Activated naive CD8-positive, alpha-beta T cell treated with anti-CD3 and anti-CD28 coated beads, Interleukin-2, amount 50 U/mL, for 24 hours (primary cell): ENCODE results near the gene KSR1.
A peak's percentile ranks its signal among the peaks of the same experiment; 100 is the strongest.
"Not testable (repeated sequence)": the region's sequence is repeated elsewhere in the genome, so short reads cannot be mapped to it uniquely, and the experiment has no call there.

Experiments used
- ATAC-seq: fragments of 150-1000 bp; cut with Tn5 transposase; one replicate; pipeline ENCODE4 v1.10.0; 2021
- DNase-seq: peaks from one replicate; pipeline ENCODE4 v3.0.0; 2021
- H3K27ac Mint-ChIP-seq: one replicate; pipeline ENCODE4 v1.8.0; 2021; ENCODE audit warnings: mild to moderate bottlenecking, mixed read lengths
- H3K27me3 Mint-ChIP-seq: one replicate; pipeline ENCODE4 v1.8.0; 2021; ENCODE audit warnings: mixed read lengths
- H3K36me3 Mint-ChIP-seq: one replicate; pipeline ENCODE4 v1.8.0; 2021; ENCODE audit warnings: low read depth, mixed read lengths
- H3K4me1 Mint-ChIP-seq: one replicate; pipeline ENCODE4 v1.8.0; 2021; ENCODE audit warnings: mixed read lengths
- H3K4me3 Mint-ChIP-seq: one replicate; pipeline ENCODE4 v1.8.0; 2021; ENCODE audit warnings: mild to moderate bottlenecking, moderate library complexity, mixed read lengths
- H3K9me3 Mint-ChIP-seq: one replicate; pipeline ENCODE4 v1.8.0; 2021; ENCODE audit warnings: mixed read lengths

Gene KSR1

DNA sequence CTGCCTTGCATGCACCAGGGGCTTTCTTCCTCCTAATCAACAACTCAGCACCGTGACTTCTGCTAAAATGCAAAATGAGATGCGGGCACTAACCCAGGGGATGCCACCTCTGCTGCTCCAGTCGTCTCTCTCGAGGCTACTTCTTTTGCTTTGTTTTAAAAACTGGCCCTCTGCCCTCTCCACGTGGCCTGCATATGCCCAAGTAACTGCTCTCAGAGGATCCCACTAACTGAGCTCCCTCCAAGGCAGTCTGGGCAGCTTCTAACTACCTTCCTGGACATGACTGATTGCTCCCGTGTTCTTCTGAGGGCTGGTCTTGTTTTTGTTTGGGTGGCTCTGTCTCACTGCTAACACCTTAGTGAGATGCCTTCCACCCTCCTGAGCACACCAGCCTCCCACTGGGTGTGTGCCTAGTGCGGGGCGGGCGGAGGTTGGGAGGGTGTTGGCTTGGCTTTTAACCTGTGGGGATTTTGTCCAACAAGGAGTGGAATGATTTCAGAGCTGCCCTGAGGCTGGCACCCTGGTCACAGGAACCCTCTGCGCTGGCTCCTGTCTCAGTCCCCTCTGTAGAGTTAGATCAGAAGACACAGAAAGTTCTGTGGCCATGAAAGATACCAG is 165.8 kb downstream of the KSR1 start:
- Mint-ChIP-seq H3K36me3 (peaks cover 39% of the 10 kb centered on the region), H3K9me3 (no peaks in the 10 kb centered on the region), H3K27ac (no peak overlapping the region), H3K27me3 (no peaks in the 10 kb centered on the region), H3K4me1 (peaks cover 13% of the 10 kb centered on the region), H3K4me3 (no peak overlapping the region)
- ATAC-seq: no peak
- no peak for DNase-seq

DNA sequence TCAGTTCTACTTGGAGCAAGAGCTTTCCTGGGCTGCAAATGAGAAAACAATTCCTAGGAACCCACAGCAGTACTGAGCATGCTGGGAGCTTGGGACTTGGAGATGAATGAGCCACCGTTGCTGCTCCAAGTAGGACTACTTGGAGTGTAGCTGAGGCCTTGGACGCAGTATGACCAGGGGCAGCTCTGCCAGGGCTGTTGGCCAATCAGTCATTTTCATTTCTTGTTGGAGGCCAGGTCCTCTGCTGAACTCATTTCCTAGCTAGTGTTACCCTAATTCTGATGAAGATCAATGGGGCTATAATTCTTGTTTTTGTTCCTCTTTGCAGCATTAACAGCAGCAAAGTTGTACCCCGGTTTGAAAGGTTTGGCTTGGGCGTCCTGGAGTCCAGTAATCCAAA is 166.7 kb downstream of the KSR1 start:
- Mint-ChIP-seq H3K9me3 (no peaks in the 10 kb centered on the region), H3K4me1 (peaks cover 14% of the 10 kb centered on the region), H3K27ac (no peak overlapping the region), H3K4me3 (no peak overlapping the region), H3K36me3 (peaks cover 34% of the 10 kb centered on the region), H3K27me3 (no peaks in the 10 kb centered on the region)
- DNase-seq (no peak), ATAC-seq (no peak)

DNA sequence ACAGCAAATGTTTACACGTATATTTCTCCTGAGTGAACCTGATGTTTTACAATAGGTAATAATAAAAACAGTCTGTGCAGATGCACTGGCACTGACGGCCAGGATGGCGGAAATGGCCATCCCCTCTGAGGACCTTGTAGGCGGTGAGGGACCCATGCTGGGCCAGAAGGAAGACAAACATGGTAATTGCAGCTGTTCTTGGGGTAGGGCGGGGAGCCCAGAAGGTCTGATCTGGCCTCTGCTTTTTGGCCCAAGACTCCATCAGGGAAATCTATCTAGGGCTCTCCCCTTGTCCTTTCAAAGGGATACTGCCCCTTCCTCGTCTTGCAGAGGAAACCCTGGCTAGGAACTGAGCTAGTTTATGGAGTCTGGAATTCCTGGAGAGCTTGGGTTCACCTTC is 167.4 kb downstream of the KSR1 start:
- no peaks in the 10 kb centered on the region for H3K9me3 Mint-ChIP-seq
- H3K27ac Mint-ChIP-seq: no peak overlapping the region
- H3K27me3 Mint-ChIP-seq: no peaks in the 10 kb centered on the region
- peaks cover 30% of the 10 kb centered on the region for H3K36me3 Mint-ChIP-seq
- no peak overlapping the region for H3K4me3 Mint-ChIP-seq
- no peak for DNase-seq
- peaks cover 16% of the 10 kb centered on the region for H3K4me1 Mint-ChIP-seq
- no peak for ATAC-seq

DNA sequence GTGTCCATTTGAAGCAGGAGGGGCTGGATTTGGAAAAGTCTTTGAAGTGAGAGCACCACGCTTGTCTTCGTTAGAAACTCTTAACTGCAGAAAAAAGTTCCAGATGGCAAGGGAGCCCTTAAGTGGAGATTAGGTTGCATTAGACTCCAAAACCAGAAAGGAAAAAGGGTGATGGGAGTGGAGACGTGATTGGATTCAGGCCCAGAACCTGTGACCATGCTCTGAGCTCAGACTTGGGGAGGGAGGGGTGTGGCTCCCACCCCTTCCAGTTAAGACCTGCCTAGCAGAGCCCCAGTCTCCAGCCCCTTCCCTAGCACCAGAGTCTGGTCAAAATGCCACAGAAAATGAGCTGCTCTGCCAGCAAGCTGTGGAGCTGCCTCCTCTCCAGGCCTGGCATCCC is 168.3 kb downstream of the KSR1 start:
- peaks cover 19% of the 10 kb centered on the region for H3K4me1 Mint-ChIP-seq
- H3K4me3 Mint-ChIP-seq: no peak overlapping the region
- H3K27ac Mint-ChIP-seq: no peak overlapping the region
- H3K27me3 Mint-ChIP-seq: no peaks in the 10 kb centered on the region
- DNase-seq: no peak
- no peak for ATAC-seq
- peaks cover 31% of the 10 kb centered on the region for H3K36me3 Mint-ChIP-seq
- no peaks in the 10 kb centered on the region for H3K9me3 Mint-ChIP-seq

DNA sequence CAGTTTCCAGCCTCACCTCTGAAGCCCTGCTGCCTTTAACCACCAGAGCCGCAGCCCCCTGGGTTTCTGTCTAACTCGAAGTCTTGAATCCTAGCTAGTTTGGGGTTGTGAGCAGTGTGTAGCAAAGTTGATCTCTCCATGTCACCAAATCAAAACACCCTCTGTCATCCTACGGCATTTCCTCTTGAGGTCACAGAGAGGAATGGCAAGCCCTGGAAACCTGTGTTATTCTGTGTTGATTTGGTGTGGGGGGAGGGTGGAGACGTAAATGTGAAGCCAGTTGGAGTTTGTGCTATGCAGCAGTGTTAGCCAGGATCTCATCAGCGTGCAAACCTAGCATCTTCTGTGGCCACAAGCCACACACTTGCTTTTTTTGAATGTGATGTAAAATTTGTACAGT is 169.6 kb downstream of the KSR1 start:
- Mint-ChIP-seq H3K27me3 (no peaks in the 10 kb centered on the region), H3K4me1 (peaks cover 13% of the 10 kb centered on the region), H3K27ac (no peak overlapping the region), H3K36me3 (peaks cover 30% of the 10 kb centered on the region), H3K9me3 (no peaks in the 10 kb centered on the region), H3K4me3 (no peak overlapping the region)
- ATAC-seq (no peak), DNase-seq (no peak)

DNA sequence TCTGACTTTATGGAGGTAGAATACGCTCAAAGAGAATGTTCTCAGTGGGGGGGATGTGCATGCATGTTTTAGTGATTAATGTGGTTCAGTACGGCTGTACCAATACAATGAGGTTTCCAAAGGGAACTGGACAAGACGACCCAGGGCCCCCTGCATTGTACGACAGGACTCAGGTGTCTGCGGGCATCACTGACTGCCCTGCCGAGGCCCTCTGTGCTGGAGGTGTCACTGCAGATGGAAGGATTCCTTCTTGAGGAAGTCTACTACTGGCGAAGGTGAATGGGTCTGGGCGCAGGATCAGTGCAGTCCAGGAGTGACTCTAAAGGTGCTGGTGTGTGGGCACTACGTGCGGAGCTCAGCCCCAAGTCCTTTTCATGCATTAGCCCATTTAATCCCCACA is 171.3 kb downstream of the KSR1 start:
- no peaks in the 10 kb centered on the region for H3K9me3 Mint-ChIP-seq
- ATAC-seq (no peak), DNase-seq (no peak)
- H3K4me3 Mint-ChIP-seq: no peak overlapping the region
- H3K4me1 Mint-ChIP-seq: peaks cover 20% of the 10 kb centered on the region
- no peaks in the 10 kb centered on the region for H3K27me3 Mint-ChIP-seq
- H3K36me3 Mint-ChIP-seq: peaks cover 22% of the 10 kb centered on the region
- no peak overlapping the region for H3K27ac Mint-ChIP-seq

DNA sequence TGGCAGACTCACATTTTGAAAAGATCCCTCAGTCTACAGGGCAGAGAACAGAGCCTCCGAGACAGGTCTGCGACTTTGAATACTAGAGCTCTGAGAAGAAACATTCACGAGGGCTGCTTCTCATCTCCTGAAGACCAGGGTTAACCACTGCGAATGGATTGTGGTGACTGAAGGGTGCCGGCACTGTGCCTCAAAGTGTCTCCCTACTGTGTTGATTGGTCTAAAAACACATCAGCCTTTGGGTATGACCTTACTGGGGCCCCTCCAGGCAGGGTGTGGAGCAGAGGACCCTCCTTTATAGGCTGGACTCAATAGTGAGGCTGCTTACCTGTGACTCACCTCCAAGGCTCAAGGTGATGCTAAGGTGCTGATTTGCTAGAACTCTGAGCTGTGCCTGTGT is 172.1 kb downstream of the KSR1 start:
- Mint-ChIP-seq H3K27ac (no peak overlapping the region), H3K4me3 (no peak overlapping the region), H3K36me3 (peaks cover 16% of the 10 kb centered on the region), H3K27me3 (no peaks in the 10 kb centered on the region), H3K9me3 (no peaks in the 10 kb centered on the region), H3K4me1 (peaks cover 26% of the 10 kb centered on the region)
- no peak for DNase-seq
- peak; percentile 8 for ATAC-seq

DNA sequence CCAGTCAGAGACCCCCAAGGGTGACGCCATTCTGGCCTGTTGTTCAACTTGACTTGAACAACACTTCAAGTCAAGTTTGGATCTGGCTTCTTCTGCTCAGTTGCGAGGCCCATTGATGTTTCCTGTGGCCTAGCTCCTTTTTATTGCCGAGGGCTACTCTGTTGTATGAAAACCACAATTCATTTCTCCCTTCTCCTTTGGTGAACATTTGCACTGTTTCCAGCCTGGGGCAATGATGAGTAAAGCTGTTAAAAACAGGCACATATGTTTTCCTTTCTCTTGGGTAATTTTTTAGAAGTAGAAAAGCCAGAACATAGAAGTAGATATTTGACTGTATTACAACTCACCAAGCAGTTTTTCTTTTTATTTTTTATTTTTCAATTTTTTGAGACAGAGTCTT is 173.0 kb downstream of the KSR1 start:
- Mint-ChIP-seq H3K36me3 (peaks cover 13% of the 10 kb centered on the region), H3K4me1 (peaks cover 28% of the 10 kb centered on the region)
- H3K27ac Mint-ChIP-seq, H3K9me3 Mint-ChIP-seq, ATAC-seq, H3K27me3 Mint-ChIP-seq, H3K4me3 Mint-ChIP-seq, DNase-seq: not testable (repeated sequence)

DNA sequence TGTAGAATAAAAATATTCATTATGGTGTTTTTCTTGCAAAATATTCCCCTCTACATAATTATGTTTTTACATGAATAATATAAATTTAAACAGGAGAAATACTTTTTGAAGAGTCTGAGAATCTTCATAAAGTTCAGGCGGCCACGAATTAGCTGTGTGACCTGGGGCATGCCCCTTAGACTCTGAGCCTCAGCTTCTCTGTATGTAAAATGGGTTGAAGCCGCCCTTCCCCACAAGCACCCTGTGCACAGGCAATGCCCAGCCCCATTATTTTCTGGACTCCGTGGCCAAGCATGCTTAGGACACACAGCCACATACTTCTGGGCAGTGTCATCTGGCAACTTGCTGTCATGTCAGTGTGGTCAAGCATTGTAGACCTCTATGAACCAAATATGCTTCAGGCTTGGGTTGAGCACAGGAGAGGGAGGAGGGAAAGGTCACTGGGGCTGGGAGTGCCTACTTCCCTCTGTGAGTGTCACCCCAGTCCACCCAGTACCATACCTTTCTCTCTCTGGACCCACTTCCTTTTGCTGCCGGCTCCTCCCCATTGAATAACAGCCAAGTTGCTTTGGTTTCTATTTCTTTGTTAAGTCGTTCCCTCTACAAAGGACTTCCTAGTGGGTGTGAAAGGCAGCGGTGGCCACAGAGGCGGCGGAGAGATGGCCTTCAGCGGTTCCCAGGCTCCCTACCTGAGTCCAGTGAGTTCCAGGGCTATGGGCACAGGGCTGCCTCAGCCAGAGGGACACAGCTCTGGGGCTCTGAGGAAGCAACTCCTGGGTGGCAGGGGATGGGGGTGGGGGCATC is 174.6 kb downstream of the KSR1 start, which contains the start of gene LGALS9:
Gene LGALS9, plus strand, starts transcription at position 582 of the 804 bp plus-strand sequence. Its CDS starts 78 bp downstream, at position 660.
- Mint-ChIP-seq H3K36me3 (peaks cover 11% of the 10 kb centered on the region), H3K27ac (peak within 1 kb of the TSS; percentile 76), H3K9me3 (no peaks in the 10 kb centered on the region), H3K4me1 (peaks cover 40% of the 10 kb centered on the region), H3K4me3 (peak within 1 kb of the TSS; percentile 76), H3K27me3 (no peaks in the 10 kb centered on the region)
- peak; percentile 60 for ATAC-seq
- DNase-seq: peak; percentile 13

DNA sequence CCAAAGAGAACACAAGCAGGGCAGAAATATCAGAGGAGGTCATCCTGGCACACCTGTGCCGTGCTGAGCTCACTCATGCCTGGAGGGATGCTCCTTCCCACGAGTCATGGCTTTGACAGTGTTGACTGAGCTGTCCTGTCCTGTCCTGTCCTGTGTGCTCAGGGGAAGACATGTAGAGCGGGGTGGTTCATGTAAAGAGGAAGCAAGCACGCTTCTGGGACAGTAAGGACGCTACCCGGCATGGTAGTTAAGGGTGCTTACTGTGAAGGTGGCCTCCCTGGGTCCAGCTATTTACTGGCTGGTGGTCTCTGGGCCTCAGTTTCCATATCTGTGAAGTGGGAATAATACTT is 175.1 kb downstream of the KSR1 start:
- Mint-ChIP-seq H3K27me3 (no peaks in the 10 kb centered on the region), H3K4me3 (peak overlapping the region; percentile 76), H3K9me3 (no peaks in the 10 kb centered on the region), H3K27ac (peak overlapping the region; percentile 76), H3K4me1 (peaks cover 40% of the 10 kb centered on the region), H3K36me3 (peaks cover 7% of the 10 kb centered on the region)
- ATAC-seq (peak; percentile 40), DNase-seq (no peak)

DNA sequence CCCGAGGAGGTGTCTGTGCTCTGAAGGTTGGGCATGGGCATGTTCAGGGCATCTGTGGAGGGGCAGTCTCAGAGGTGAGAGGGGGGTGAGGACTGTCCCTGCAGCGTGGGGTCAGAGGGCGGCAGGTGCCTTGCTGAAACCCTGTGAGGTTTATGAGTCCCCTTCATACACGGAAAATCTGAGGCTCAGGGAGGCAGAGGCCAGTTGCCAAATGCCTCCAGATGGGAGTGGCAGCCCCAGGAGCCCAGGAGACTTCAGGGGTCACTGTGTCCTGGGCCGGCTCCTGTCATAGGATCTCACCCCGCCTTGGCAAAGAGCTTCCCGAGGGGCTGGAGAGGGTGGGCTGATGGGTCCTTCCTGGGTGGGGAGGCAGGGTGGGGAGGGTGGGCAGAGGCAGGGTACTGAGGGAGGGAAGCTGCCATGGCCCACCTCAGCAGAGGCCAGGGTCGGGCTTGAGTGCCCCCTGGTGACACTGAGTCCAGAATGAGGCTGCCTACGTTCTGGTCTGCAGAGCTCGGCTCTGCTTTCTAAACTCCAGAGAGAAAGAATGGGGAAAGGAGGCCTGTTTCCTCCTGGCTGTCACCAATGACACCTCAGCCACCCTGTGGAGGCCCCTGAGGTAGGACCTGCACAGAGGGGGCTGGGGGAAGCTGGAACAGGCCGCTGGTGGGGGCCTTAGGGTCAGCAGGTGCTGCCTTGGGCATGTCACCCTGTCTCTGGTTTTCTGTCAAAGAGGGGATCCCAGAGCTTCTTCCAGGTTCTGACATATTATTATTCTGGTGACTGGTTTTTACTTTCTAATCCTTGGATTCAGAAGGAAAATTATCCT is 175.9 kb downstream of the KSR1 start:
- Mint-ChIP-seq H3K9me3 (no peaks in the 10 kb centered on the region), H3K27me3 (no peaks in the 10 kb centered on the region), H3K4me1 (peaks cover 40% of the 10 kb centered on the region), H3K27ac (peak overlapping the region; percentile 76), H3K36me3 (peaks cover 6% of the 10 kb centered on the region), H3K4me3 (peak overlapping the region; percentile 76)
- no peak for DNase-seq
- no peak for ATAC-seq

DNA sequence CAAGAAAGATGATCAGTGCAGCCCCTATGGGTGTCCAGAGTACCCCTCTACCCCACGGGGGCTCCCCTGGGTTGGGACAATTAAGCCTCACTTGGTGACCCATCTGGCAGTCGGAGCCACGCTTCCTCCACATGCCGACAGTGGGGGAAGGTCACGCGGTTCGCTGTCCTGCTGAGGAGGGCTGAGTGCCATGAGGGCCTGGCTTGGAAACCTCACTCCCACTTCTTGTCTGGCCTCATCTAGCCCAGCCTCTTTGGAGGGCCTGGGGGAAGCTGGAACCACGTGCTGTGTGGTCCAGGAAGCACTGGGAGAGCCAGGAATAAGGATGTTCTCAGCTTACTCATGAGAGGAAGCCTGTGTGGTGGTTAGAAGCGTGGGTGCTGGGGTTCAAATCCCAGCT is 176.5 kb downstream of the KSR1 start:
- DNase-seq, H3K4me3 Mint-ChIP-seq, H3K36me3 Mint-ChIP-seq, H3K27ac Mint-ChIP-seq, ATAC-seq, H3K9me3 Mint-ChIP-seq, H3K27me3 Mint-ChIP-seq: not testable (repeated sequence)
- H3K4me1 Mint-ChIP-seq: peaks cover 40% of the 10 kb centered on the region

DNA sequence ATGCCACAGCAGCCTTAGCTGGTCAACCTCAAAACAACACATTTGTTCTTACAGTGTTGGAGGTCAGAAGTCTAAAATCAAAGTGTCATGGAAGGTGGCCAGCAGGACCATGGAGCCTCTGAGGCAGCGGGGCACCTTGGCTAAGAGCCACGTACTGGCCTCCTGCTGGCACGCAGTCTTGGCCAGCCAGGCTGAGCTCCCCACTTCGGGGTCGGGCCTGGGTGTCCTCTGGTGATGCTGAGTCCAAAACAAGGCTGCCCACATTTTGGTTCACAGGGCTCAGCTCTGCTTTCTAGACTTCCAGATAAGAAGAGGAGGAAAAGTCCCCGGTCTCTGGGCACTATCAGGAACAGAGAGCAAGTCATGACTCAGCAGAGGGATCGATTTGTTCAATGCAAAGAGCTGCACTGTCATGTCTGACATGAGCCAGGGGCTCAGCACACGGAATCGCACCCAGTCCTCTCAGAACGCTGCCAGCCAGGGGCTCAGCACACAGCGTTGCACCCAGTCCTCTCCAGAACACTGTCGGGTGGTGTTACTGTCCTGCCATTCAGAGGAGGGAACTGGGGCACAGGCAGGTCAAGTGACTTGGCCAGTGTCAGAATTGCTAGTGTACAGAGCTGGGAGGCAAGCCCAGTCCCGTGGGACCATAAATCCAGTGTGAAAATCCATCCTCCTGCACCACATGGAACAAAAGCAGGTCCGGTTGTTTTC is 177.2 kb downstream of the KSR1 start:
- Mint-ChIP-seq H3K9me3 (no peaks in the 10 kb centered on the region), H3K36me3 (peaks cover 6% of the 10 kb centered on the region), H3K4me3 (no peak overlapping the region), H3K27ac (no peak overlapping the region), H3K4me1 (peaks cover 36% of the 10 kb centered on the region), H3K27me3 (no peaks in the 10 kb centered on the region)
- ATAC-seq: no peak
- DNase-seq: no peak

DNA sequence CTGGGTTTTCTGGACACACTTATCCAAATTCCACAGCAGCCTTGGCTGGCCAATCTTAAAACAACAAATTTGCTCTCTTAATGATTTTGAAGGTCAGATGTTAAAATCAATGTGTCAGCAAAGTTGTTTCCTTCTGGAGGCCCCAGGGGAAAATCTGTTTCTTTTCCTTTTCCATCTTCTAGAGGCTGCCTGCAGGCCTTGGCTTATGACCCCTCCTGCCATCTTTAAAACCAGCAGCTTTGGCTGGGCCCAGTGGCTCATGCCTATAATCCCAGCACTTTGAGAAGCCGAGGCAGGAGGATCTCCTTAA is 177.7 kb downstream of the KSR1 start:
- ATAC-seq: no peak
- no peaks in the 10 kb centered on the region for H3K9me3 Mint-ChIP-seq
- peaks cover 36% of the 10 kb centered on the region for H3K4me1 Mint-ChIP-seq
- no peak overlapping the region for H3K4me3 Mint-ChIP-seq
- H3K36me3 Mint-ChIP-seq: peaks cover 6% of the 10 kb centered on the region
- no peaks in the 10 kb centered on the region for H3K27me3 Mint-ChIP-seq
- DNase-seq: no peak
- no peak overlapping the region for H3K27ac Mint-ChIP-seq
